RWPE1 (cell line): ENCODE measurements around the gene BAHCC1.
A peak's percentile ranks its signal among the peaks of the same experiment; 100 is the strongest.

Source experiments
- CTCF ChIA-PET: fragments of 350-600 bp; sonication (Branson Sonifier 250); formaldehyde crosslinking; extraction: SDS; loops from one replicate; lab custom pipeline; 2021; lab: Yijun Ruan, JAX
- POLR2A ChIA-PET: fragments of 400-600 bp; formaldehyde crosslinking; extraction: SDS; loops from one replicate; lab custom pipeline; 2020; ENCODE audit warnings: antibody characterized with exemption; ENCODE audit not compliant: low non-redundant PET; lab: Yijun Ruan, JAX
- DNase-seq: peaks from one replicate; pipeline ENCODE4 v3.0.0; 2012; ENCODE audit warnings: low spot score
- H3K27ac ChIP-seq: fragments of 450-650 bp; 2 replicates; pipeline ENCODE4 v1.5.1; 2017
- CTCF ChIP-seq: fragments of 450-650 bp; conservative IDR thresholded peaks from 2 replicates; pipeline ENCODE4 v1.5.1; 2017; ENCODE audit warnings: low read depth, mild to moderate bottlenecking

BAHCC1 gene

GRCh38 chr17:81481815-81482505, 86.7 kb downstream of the BAHCC1 start:
- H3K27ac ChIP-seq: no peak overlapping the region

DNA sequence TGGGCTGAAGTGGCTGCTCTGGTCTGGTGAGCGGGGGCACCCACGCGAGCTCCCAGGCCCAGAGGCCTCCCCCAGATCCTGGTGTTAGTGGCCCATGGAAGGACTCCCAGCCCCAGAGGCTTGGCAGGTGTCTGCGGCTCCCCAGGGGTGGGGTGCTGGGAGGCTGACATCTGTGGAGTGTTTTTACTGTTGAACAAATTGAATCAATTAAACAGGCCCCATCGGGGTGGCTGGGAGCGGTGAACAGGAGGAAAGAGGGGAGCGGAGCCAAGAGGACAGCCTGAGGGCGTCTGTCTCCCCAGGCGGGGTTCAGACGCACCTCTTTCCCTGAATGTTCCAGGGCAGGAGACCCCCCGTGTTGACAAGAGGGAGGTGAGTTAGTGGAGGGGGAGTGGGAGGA, 87.4 kb downstream of the BAHCC1 start:
- CTCF ChIA-PET: interaction anchor here (3.0 kb wide), 1 partner anchor 228 kb away, joined by 20 read pairs; no protein-coding TSS in a partner anchor
- TF ChIP-seq CTCF: no peak
- POLR2A ChIA-PET: no interaction called here
- H3K27ac ChIP-seq: peak overlapping the region; percentile 5; the same call in 1 of the 2 replicates
- DNase-seq: no peak

More at GRCh38 chr17:81481815-81482505, 86.7 kb downstream of the BAHCC1 start:
- ChIA-PET CTCF (interaction anchor here (0.5 to 0.7 kb wide), 4 partner anchors 9 to 229 kb away, joined by 3 read pairs; no protein-coding TSS in a partner anchor), POLR2A (no interaction called here)
- DNase-seq: no peak
- no peak for TF ChIP-seq CTCF

DNA sequence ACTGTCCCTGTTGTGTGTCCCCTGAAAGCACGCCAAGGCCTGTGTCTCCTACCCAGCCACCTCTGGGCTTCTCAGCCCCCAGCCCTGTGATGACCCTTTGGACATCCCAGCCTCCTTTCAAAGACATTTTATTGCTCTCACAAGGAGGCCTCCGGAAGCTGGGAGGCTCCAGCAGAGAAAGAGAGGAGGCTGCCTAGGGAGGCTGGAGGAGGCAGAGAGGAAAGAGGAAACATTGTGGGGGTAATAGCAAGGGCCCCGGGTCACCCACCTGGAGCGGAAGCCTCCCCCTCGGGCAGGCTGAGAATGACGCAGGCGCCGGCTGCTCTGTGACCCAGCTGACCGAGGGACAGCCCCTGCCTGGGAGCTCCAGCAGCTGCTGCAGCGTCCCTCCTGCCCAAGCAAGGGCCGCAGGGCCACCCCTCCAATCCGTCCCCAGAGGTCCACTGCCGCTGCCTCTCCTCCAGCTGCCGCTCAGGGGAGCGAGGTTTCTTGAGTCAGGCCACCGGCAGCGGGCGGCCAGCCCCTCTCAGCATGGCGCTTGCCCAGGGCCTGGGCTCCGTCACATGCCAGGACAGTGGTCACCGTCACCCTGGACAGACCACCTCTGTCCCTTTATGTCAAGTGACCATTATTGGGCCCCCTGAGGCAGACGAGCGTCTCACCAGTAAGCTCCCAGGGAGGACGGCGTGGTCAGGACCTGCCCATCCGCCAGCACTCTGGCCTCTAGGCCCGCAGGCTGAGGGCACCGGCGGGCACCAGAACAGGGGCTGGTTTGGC, 88.0 kb downstream of the BAHCC1 start:
- ChIA-PET POLR2A (no interaction called here), CTCF (interaction anchor here (0.6 to 3.0 kb wide), 5 partner anchors 9 to 228 kb away, joined by 3 to 20 read pairs (median 3); no protein-coding TSS in a partner anchor)
- DNase-seq: no peak
- no peak for TF ChIP-seq CTCF
- H3K27ac ChIP-seq: peak overlapping the region; percentile 5; the same call in 1 of the 2 replicates

DNA sequence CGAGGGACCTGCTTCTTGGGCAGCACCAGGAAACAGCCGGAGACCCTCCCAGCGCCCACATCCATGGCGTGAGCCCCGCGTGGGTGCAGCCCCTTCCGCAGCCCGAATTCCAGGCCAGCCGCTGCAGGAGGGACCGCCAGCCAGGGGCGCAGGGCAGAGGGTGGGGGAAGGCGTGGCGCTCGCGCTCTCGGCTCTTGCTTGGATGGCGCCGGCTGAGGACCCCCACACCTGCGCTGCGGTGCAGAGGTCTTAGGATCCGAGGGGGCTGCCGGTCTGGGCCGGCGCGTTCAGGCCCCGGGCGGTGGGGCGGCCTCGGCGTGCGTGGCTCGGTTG, 88.6 kb downstream of the BAHCC1 start:
- no peak for DNase-seq
- peak overlapping the region; percentile 63 for H3K27ac ChIP-seq
- POLR2A ChIA-PET: interaction anchor here (1.0 kb wide), 1 partner anchor 16 kb away, joined by 3 read pairs; no protein-coding TSS in a partner anchor
- CTCF ChIA-PET: interaction anchor here (0.6 to 3.0 kb wide), 7 partner anchors 10 to 229 kb away, joined by 3 to 20 read pairs (median 3); no protein-coding TSS in a partner anchor
- no peak for TF ChIP-seq CTCF

GRCh38 chr17:81484195-81484979, 89.1 kb downstream of the BAHCC1 start:
- DNase-seq: peak; percentile 79
- peak; percentile 99 for TF ChIP-seq CTCF
- ChIA-PET POLR2A (interaction anchor here (1.0 kb wide), 1 partner anchor 16 kb away, joined by 3 read pairs; no protein-coding TSS in a partner anchor), CTCF (interaction anchor here (0.5 to 3.0 kb wide), 26 partner anchors 10 to 338 kb away, joined by 3 to 20 read pairs (median 4); partner anchors contain the start of gene BAHCC1)
- H3K27ac ChIP-seq: peak overlapping the region; percentile 63
